Measurements from ENCODE around the gene OSBPL6. TPM values are rescaled to one million over a fixed set of nuclear protein-coding genes. Genes with fewer than 3 reads are reported as not detected.

Gene OSBPL6
- total RNA-seq, 1 experiment from 2014 or later: 2.1 TPM

- BruUV-seq (replicated peaks): no TSS peak
- Histone ChIP-seq H3K4me1 (ENCODE audit: control insufficient read depth, insufficient read depth, low read length) (no peaks in the 10 kb centered on the region), H3K4me3 (ENCODE audit: low read depth in 2 of 2, low read length in 2 of 2) (no peak overlapping the region), H3K27ac (ENCODE audit: low read length) (no peak overlapping the region), H3K27me3 (ENCODE audit: control insufficient read depth, insufficient read depth, low read length) (no peaks in the 10 kb centered on the region), H3K9me3 (ENCODE audit: control insufficient read depth, insufficient read depth, low read depth, low read length) (no peaks in the 10 kb centered on the region), H3K36me3 (ENCODE audit: control insufficient read depth, insufficient read depth, low read length) (no peaks in the 10 kb centered on the region)
- CTCF ChIA-PET: no interaction called here
- ATAC-seq: no peak
- in situ Hi-C loops (cut with HindIII; ENCODE audit: low pct_unique_long_range_greater_than_20kb, low sequenced_read_pairs): no loop called here
- intact Hi-C loops (cut with micrococcal nuclease; ENCODE audit: unreplicated experiment): no loop called here
- TF ChIP-seq, protein P1, sequence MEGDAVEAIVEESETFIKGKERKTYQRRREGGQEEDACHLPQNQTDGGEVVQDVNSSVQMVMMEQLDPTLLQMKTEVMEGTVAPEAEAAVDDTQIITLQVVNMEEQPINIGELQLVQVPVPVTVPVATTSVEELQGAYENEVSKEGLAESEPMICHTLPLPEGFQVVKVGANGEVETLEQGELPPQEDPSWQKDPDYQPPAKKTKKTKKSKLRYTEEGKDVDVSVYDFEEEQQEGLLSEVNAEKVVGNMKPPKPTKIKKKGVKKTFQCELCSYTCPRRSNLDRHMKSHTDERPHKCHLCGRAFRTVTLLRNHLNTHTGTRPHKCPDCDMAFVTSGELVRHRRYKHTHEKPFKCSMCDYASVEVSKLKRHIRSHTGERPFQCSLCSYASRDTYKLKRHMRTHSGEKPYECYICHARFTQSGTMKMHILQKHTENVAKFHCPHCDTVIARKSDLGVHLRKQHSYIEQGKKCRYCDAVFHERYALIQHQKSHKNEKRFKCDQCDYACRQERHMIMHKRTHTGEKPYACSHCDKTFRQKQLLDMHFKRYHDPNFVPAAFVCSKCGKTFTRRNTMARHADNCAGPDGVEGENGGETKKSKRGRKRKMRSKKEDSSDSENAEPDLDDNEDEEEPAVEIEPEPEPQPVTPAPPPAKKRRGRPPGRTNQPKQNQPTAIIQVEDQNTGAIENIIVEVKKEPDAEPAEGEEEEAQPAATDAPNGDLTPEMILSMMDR (IDR thresholded peaks at IDR 0.05): no peak
- TF ChIP-seq POLR2AphosphoS5 (IDR thresholded peaks at IDR 0.05; ENCODE audit: low read depth, low read length) (no peak), REST (IDR thresholded peaks at IDR 0.05; ENCODE audit: insufficient read depth in 1 of 2, low read depth in 2 of 2, low read length in 1 of 2) (no peak), TCF7L2 (IDR thresholded peaks at IDR 0.05; ENCODE audit: low read depth, low read length) (no peak), SIN3A (IDR thresholded peaks at IDR 0.05; ENCODE audit: borderline replicate concordance, insufficient read depth, low read depth, low read length) (no peak)
- POLR2A ChIA-PET: no interaction called here
- no peak for DNase-seq (ENCODE audit: low read depth, low spot score)
Observed at GRCh38 chr2:178243961-178244360, 49.6 kb downstream of the OSBPL6 start.

- no TSS peak for BruUV-seq (replicated peaks)
- intact Hi-C loops (cut with micrococcal nuclease; ENCODE audit: unreplicated experiment): no loop called here
- ChIA-PET POLR2A (no interaction called here), CTCF (no interaction called here)
- Histone ChIP-seq H3K9me3 (ENCODE audit: control insufficient read depth, insufficient read depth, low read depth, low read length) (no peaks in the 10 kb centered on the region), H3K27ac (ENCODE audit: low read length) (no peak overlapping the region), H3K4me3 (ENCODE audit: low read depth in 2 of 2, low read length in 2 of 2) (no peak overlapping the region), H3K4me1 (ENCODE audit: control insufficient read depth, insufficient read depth, low read length) (no peaks in the 10 kb centered on the region), H3K27me3 (ENCODE audit: control insufficient read depth, insufficient read depth, low read length) (no peaks in the 10 kb centered on the region), H3K36me3 (ENCODE audit: control insufficient read depth, insufficient read depth, low read length) (no peaks in the 10 kb centered on the region)
- TF ChIP-seq, protein P1 (IDR thresholded peaks at IDR 0.05): no peak
- TF ChIP-seq POLR2AphosphoS5 (IDR thresholded peaks at IDR 0.05; ENCODE audit: low read depth, low read length) (no peak), SIN3A (IDR thresholded peaks at IDR 0.05; ENCODE audit: borderline replicate concordance, insufficient read depth, low read depth, low read length) (no peak), REST (IDR thresholded peaks at IDR 0.05; ENCODE audit: insufficient read depth in 1 of 2, low read depth in 2 of 2, low read length in 1 of 2) (no peak), TCF7L2 (IDR thresholded peaks at IDR 0.05; ENCODE audit: low read depth, low read length) (no peak)
- no peak for ATAC-seq
- no peak for DNase-seq (ENCODE audit: low read depth, low spot score)
- in situ Hi-C loops (cut with HindIII; ENCODE audit: low pct_unique_long_range_greater_than_20kb, low sequenced_read_pairs): no loop called here
Observed at GRCh38 chr2:178244777-178245176, 50.5 kb downstream of the OSBPL6 start.

All from Panc1 (cell line).